DMS53 treated with DMSO at 0.1 percent for 48 hours (cell line): ENCODE measurements around the gene STOML1.

Experiments
- DNase-seq: peaks from one replicate; lab custom pipeline; 2025; ENCODE audit not compliant: unreplicated experiment; lab: John Stamatoyannopoulos, UW

STOML1 gene

GRCh38 chr15:73932381-73933191 is 59.5 kb downstream of the STOML1 start:
- DNase-seq = no peak

- no peak for DNase-seq
Measured at GRCh38 chr15:73931441-73931840, 60.7 kb downstream of the STOML1 start.

- no peak for DNase-seq
Measured at GRCh38 chr15:73930790-73931281, 61.3 kb downstream of the STOML1 start.

GRCh38 chr15:73930371-73930770 is 61.7 kb downstream of the STOML1 start:
- no peak for DNase-seq

GRCh38 chr15:73928971-73929627 is 63.0 kb downstream of the STOML1 start:
- no peak for DNase-seq
